Upper lobe of right lung (tissue), 1 donor: ENCODE measurements around the gene ZBTB9. TPM values are rescaled to one million over a fixed set of nuclear protein-coding genes. Genes with fewer than 3 reads are reported as not detected.

ENCODE experiments used
- ATAC-seq: fragments of 200-7000 bp; cut with Tn5 transposase; one replicate; pipeline ENCODE4 v1.9.1; 2020; ENCODE audit warnings: mild to moderate bottlenecking, moderate library complexity
- DNase-seq: peaks from one replicate; pipeline ENCODE4 v3.0.0-alpha.2; 2020
- H3K27ac ChIP-seq: fragments of 200-600 bp; one replicate; pipeline ENCODE4 v1.8.0; 2022
- H3K27me3 ChIP-seq: fragments of 200-600 bp; one replicate; pipeline ENCODE4 v1.8.0; 2022; ENCODE audit warnings: mild to moderate bottlenecking
- H3K36me3 ChIP-seq: fragments of 200-600 bp; one replicate; pipeline ENCODE4 v1.8.0; 2022
- H3K4me1 ChIP-seq: fragments of 200-600 bp; one replicate; pipeline ENCODE4 v1.8.0; 2022
- H3K4me3 ChIP-seq: fragments of 200-600 bp; one replicate; pipeline ENCODE4 v1.8.0; 2022; ENCODE audit warnings: mild to moderate bottlenecking
- H3K9me3 ChIP-seq: fragments of 200-600 bp; one replicate; pipeline ENCODE4 v1.8.0; 2022
- CTCF ChIP-seq: fragments of 200-600 bp; IDR thresholded peaks from one replicate; pipeline ENCODE4 v1.8.0; 2022; ENCODE audit warnings: antibody characterized with exemption
- intact Hi-C: fragments of 100-400 bp; cut with DNase I; formaldehyde crosslinking; loops from one replicate; pipeline ENCODE4 v1.11.0; 2022
- total RNA-seq: library from RNA; stranded (reverse); fragmentation: NEBNext Ultra II Directional; extraction: Animal tissue kit (Norgen Biotek cat#: 25700); gene quantifications from one replicate; pipeline ENCODE4 v1.2.1, GENCODE V29; 2021
- donor health status: DM: no; HTN: yes; CAD: no; lungs with severe emphysema.

Gene ZBTB9
- total RNA-seq, 1 donor from 2014 or later: 5.8 TPM

- H3K9me3 ChIP-seq: no peaks in the 10 kb centered on the region
- no peaks in the 10 kb centered on the region for H3K27me3 ChIP-seq
- H3K36me3 ChIP-seq: no peaks in the 10 kb centered on the region
- H3K27ac ChIP-seq: no peak overlapping the region
- TF ChIP-seq CTCF: no peak
- ATAC-seq (no peak), DNase-seq (no peak)
- H3K4me3 ChIP-seq: no peak overlapping the region
- intact Hi-C loops: no loop called here
- peaks cover 15% of the 10 kb centered on the region for H3K4me1 ChIP-seq
These were observed 1.8 kb downstream of the ZBTB9 start for GRCh38 chr6:33456156-33456555.

GRCh38 chr6:33458676-33459075 is 4.3 kb downstream of the ZBTB9 start:
- Histone ChIP-seq H3K4me1 (peaks cover 6% of the 10 kb centered on the region), H3K4me3 (no peak overlapping the region), H3K9me3 (no peaks in the 10 kb centered on the region), H3K27ac (no peak overlapping the region), H3K27me3 (no peaks in the 10 kb centered on the region), H3K36me3 (no peaks in the 10 kb centered on the region)
- DNase-seq (no peak), ATAC-seq (no peak)
- TF ChIP-seq CTCF: no peak
- intact Hi-C loops: no loop called here

- Histone ChIP-seq H3K9me3 (no peaks in the 10 kb centered on the region), H3K4me1 (peaks cover 6% of the 10 kb centered on the region), H3K27ac (no peak overlapping the region), H3K36me3 (no peaks in the 10 kb centered on the region), H3K4me3 (no peak overlapping the region), H3K27me3 (no peaks in the 10 kb centered on the region)
- TF ChIP-seq CTCF: no peak
- no peak for ATAC-seq
- intact Hi-C loops: no loop called here
- no peak for DNase-seq
These were observed 4.8 kb downstream of the ZBTB9 start for GRCh38 chr6:33459226-33459625.

- TF ChIP-seq CTCF: no peak
- DNase-seq (no peak), ATAC-seq (no peak)
- H3K4me3 ChIP-seq: no peak overlapping the region
- H3K36me3 ChIP-seq: no peaks in the 10 kb centered on the region
- H3K4me1 ChIP-seq: no peaks in the 10 kb centered on the region
- H3K9me3 ChIP-seq: no peaks in the 10 kb centered on the region
- no peak overlapping the region for H3K27ac ChIP-seq
- no peaks in the 10 kb centered on the region for H3K27me3 ChIP-seq
- intact Hi-C loops: no loop called here
These were observed 11.8 kb downstream of the ZBTB9 start for GRCh38 chr6:33466075-33466735.

- no peaks in the 10 kb centered on the region for H3K4me1 ChIP-seq
- no peak for TF ChIP-seq CTCF
- no peak for ATAC-seq
- no peak overlapping the region for H3K4me3 ChIP-seq
- no peak for DNase-seq
- no peaks in the 10 kb centered on the region for H3K36me3 ChIP-seq
- no peaks in the 10 kb centered on the region for H3K27me3 ChIP-seq
- no peaks in the 10 kb centered on the region for H3K9me3 ChIP-seq
- H3K27ac ChIP-seq: no peak overlapping the region
- intact Hi-C loops: no loop called here
These were observed 12.7 kb downstream of the ZBTB9 start for GRCh38 chr6:33467091-33467490.

- Histone ChIP-seq H3K36me3 (no peaks in the 10 kb centered on the region), H3K27me3 (no peaks in the 10 kb centered on the region), H3K4me3 (no peak overlapping the region), H3K9me3 (no peaks in the 10 kb centered on the region), H3K27ac (no peak overlapping the region), H3K4me1 (no peaks in the 10 kb centered on the region)
- DNase-seq (no peak), ATAC-seq (no peak)
- intact Hi-C loops: no loop called here
- TF ChIP-seq CTCF: no peak
These were observed 15.3 kb downstream of the ZBTB9 start for GRCh38 chr6:33469661-33470060.
